SHP77 (cell line): ENCODE data around the gene LCA5L.
"Not testable (repeated sequence)": the region's sequence is repeated elsewhere in the genome, so short reads cannot be mapped to it uniquely, and the experiment has no call there.

Experiments used
- DNase-seq, 2 experiments: peaks; one replicate each; lab custom pipeline; 2025; lab: John Stamatoyannopoulos, UW

The LCA5L gene

DNA sequence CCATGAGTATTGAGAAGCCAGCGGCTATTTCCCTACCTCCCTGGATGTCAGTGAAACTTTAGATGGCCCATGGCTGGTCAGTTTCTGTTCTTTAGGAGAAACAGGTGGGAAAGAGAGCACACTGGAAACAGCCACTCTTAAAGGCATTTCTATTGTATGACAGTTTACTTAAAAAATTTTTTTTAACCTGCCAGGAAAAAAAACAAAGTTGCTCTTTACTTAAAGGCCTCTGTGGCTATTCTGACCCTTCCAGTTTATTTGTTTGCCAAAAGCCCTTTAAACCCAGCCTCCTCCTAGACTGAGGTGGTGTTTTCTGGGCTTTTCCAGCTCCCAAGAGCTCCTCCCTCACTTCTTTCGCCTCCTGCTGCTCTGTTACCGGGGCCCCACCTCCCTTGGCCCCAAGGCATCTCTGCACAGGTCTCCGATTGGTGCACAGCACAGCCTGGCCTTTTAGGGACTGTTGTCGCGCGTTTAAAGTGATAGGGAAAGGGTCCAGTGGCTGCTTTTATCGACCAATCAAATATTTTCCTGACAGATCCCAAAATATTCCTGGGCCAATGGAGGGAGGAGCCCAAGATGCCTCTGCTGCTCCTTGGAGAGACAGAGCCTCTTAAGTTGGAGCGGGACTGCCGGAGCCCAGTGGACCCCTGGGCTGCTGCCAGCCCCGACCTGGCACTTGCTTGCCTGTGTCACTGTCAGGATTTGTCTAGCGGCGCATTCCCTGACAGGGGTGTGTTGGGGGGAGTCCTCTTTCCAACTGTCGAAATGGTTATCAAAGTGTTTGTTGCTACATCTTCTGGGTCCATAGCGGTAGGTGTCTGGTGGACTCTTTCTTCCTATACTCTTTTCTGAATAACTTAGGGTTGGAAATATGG is 6.0 kb upstream of the LCA5L start, which contains the start of gene SH3BGR:
SH3BGR (plus strand) TSS at position 639 of the 875 bp plus-strand sequence; CDS start at position 766, 127 bp downstream.
- no peak for DNase-seq

DNA sequence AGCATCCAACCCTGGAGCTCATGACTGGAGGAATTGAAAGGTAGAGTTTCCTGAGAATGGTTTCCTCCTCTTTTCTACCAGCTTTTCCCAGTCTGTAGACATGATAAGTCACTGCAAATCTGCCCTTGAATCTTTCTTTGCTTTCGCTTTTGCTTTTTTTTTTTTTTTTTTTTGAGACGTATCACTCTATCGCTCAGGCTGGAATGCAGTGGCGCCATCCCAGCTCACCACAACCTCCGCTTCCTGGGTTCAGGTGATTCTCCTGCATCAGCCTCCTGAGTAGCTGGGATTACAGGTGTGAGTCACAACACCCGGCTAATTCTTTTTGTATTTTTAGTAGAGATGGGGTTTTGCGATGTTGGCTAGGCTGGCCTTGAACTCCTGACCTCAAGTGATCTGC is 1.7 kb upstream of the LCA5L start:
- DNase-seq, result no peak

DNA sequence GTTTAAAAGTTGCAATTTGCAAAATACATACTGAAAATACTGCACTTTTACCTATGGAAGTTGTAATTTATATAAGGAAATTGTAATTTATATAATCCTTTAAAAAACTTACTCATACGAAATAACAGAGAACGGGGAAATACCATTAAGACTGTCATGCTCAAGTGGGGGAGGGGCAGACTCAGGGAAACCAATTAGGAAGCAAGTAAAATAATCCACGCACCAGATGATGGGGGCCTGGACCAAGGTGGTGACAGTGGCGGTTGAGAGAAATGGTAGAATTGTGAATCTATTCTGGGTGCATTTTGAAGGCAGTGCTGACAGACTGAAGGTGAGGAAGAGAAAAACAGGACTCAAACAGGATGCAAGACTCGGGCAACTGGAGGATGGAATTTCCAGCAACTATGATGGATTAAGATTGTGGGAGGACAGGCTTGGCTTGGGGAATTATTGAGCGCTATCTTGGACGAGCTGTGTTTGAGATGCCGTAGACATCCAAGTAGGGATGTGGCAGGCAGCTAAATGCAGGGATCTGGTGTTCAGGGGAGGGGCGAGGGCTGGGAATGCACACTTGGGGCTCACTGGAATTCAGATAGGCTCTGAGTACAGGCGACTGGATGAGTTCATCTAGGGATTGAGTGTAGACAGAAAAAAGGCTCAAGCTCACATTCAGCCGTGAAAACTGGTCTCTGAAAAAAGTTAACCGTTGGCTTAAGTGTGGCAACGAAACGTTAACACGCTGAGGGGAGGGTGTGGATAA is 977 bp downstream of the LCA5L start:
- DNase-seq, result peak in 1 of 2 experiments; percentile 11

DNA sequence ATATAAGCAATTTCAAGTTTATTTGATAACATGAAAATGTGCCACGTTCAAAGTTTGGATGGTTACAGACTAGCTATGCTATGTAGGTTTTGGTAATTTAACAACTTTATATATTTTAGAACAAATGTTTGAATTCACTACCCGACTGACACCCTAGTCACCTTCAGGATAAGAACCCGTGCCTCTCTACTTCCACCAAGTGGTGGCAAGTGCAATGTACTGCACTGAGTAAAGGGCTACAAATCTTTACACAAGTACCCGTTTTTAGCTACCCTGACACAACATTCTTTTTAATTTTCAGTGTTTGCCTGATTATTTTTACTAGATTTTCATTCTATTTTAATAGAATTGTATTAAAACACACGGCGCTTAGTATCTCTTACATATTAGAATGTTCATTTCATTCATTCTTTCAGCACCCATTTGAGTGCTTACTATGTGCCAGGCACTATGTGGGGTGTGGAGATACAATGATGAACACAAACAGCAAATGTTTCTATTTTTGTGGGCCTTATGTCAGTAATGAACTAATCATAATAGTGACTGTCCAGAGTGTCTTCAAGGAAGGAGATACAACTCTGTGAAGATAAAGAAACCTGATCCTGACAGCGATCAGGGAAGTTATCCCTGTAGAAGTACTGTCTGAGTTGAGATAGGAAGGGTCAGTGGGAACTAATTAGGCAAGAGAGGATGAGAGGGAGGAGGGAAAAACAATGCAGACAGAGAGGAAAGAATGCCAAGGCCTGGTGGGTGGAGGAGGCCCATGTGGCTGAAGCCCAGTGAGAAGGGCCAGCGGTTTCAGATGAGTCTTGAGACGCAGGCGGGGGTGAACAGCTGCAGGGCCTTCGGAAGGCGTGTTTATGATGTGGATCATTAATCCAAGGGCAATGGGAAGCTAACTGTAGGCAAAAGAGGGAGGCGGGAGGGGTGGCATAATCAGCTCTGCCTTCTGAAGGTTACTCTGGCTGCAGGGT is 3.8 kb downstream of the LCA5L start:
- DNase-seq, result peak; percentile 33 to 58

DNA sequence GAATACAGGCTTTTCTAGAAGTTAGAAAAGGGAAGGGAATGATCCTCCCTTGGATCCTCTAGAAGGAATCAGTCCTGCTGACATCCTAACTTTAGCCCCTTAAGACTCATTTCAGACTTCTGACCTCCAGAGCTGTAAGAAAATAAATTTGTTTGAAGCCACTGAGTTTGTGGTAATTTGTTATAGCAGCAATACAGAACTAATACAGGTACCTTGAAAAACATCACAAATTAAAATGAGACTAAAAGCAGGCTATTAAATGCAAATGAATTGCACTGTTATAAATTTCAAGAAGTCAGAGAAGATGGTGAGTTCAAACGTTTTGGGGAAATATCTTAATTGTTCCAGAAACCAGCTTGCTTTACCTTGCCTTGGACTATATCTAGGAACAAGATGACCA is 6.3 kb downstream of the LCA5L start:
- DNase-seq, result no peak

DNA sequence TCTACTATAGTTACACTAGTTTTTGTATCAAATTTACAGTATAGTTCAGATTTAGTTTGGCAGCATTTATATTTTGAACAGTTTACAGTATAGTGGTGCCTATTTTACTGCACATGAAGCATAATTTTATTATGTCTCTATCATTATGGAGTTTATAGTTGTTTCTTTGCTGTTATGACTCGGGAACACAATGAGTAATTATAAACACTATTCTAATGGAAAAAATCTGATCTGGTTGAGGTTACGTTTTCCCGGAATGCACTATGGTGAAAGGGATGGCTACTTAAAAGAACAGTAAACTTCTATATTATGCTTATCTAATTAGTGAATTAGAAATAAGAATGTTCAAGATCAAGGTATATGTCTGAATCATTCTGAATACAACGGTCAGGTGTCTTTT is 10.6 kb downstream of the LCA5L start:
- no peak for DNase-seq

DNA sequence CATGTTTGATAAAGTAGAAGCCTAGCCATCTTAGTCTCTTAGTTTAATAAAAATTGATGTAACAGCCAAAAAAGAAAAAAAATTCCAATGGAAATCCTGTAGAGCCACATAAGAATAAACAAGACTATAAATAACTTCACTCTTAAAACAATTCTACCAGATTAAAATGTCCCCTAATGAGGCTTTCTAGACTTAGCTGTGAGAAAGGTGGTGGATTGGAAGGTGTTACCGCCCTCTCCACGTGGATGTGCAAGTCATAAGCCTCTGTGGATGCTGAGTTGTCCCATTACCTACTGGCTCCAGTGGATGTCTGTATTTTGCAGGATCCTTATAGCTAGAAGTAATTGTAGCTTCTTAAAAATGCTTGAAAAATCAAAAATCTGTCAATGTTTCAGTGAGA is 14.6 kb downstream of the LCA5L start:
- DNase-seq, result no peak

DNA sequence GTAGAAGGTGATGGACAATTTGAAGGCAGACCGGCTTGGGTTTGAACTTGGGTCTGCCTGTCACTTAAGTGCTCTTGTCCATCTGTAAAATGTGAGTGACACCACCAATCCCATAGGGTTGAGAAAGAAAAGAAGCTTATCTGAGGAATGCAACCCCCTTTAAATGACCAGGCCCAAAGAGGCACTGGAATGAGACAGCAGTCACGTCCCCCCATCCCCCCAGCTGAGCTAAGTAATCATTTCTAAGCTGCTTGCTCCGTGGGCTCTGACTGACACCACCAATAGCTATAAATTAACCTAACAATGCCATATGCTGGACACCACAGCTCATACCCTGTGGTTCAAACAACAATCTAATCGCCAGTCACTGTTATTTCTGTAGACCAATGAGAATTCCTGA is 15.1 kb downstream of the LCA5L start:
- no peak for DNase-seq

DNA sequence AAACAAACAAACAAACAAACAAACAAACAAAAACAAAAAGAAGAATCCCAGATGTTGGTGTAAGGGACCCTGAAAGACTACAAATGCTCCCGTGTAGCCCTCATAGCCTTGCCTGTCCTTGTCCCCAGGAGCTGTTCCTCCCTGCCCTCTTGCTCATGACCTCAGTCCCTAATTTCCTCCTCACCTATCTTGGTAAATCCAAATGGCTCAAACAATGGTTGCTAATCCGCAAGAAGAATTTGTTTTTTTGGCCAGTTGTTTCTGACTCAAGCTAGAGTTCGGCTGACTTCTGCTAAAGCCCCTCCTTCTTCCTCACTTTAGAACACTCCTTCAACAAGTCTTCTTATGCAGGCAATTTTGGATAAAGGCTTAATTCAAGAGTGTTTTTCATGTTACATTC is 15.6 kb downstream of the LCA5L start:
- no peak for DNase-seq

DNA sequence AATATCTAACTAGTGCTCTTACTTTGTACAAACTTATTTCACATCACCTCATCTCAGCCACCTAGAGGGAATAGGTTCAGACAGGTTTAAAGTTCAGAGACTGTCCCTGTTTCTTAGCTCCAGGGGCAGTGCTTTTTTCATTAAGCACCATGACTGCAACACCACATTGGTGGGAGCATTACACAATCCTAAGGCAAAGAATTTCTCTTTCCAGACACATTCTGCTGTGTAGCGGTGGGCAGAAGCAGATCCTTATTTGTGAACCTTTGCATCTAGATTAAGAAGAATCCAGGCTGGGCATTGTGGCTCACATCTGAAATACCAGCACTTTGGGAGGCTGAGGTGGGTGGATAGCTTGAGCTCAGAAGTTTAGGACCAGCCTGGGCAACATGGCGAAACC is 16.1 kb downstream of the LCA5L start:
- DNase-seq, result no peak

DNA sequence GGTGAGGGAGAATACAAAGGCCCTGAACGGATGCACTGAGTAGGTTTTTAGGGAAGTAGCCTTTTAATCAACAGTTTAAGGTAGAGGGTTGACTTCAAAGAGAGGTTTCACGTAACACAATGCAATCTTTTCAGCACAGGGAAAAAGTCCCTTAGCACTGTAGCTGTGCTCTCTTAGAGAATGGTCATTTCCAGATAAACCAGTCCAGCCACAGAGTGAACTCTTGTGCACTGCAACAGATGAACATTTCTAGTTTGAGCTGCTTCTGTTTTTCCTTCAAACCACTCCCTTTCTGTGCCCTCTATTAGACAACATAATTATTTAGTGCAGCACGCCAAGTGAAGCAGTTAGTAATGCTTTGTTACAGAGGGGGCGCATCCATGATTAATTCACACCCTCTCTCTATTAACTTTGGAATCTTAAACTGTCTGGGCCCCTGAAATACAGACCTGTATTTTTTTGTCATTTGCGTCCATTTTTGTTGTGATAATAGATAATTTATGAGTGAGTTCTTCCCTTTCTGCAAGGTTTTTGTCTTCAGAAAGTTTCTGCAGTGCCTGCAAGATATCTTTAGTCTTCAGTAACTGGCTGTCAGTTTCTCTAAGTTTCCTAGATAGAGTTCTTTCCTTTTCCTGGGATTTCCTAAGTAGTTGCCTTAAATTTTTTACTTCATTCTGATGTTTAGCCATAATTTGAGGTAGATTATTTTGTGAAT is 22.9 kb downstream of the LCA5L start:
- DNase-seq, result no peak

DNA sequence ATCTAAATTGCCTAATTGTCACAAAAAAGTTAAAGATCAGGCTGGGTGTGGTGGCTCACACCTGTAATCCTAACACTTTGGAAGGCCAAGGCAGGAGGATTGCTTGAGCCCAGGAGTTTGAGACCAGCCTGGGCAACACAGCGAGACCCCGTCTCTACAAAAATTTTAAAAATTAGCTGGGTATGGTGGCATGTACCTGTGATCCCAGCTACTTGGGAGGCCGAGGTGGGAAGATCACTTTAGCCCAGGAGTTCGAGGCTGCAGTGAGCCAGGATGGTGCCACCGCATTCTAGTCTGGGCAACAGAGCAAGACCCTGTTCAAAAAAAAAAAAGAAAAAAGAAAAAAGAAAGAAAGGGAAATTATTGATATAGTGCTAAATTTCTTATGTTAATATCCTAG is 26.4 kb downstream of the LCA5L start:
- DNase-seq, result not testable (repeated sequence)

DNA sequence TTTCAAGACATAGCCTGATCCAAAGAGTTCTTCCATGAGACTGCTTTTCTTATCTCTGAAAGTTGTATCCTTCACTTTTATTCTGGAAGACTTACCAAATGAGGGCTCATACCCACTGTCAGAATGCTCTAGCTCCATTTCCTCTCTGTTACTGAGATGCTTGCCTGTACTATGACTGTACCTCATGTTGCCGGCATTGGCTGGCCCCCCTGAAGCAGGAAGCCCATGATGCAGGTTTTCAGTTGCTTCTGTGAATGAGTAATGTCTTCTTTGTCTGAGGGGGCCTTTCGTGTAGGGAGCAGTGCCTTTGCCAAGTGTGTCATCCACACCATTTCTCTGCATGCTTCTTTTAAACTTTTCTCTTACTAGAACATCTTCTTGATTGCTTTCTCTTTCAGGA is 39.5 kb downstream of the LCA5L start:
- no peak for DNase-seq

DNA sequence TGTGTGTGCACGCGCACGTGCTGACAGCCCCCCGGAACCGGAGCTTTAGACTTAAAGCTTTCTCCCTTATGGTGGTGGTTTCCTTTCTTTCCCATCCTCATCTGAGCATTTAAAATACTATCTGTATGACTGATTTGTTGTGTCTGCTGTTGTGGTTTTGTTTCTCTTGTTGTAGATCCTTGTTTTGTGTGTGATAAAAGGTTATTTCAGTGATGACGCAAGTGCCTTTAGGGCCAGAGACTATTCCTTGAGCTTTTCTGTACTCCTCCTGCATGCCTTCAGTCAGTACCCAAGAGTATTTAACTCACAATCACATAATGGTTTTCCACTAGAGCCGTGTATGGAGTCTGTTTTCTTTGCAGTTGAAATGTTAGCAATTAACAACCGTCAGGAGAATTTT is 45.4 kb downstream of the LCA5L start:
- DNase-seq, result no peak

DNA sequence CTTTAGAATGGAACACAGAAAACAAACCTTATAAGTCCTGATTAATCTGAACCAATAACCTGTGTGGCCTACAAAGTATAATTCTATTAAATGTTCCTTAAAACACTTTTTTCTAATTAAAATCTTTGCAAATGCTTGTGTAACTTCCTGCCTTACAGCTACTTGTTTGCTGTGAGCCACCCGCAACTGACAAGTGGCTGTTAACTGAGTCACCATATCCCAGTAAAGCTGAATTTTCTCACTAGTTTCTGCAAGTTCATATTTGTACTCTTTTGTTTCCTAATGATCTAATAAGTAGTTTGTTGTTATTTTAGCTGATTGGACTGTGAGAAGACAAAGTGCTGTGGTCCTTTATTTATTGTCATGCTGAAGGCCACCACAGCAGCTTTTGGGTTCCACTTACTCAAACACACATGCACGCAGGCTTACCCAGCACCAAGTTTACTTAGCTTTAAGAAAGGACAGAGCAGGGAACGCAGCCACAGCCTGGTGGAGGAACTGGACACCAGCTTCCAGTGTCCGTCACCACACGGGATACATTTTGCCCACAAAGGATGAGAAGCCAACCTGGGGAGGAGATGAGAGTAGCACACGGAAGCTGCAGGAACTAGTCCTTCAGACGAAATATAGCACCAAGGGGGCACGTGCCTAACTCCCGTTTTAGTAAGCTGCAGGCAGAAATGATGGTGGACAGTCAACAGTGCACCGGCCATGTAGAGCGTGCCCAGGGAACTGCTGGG is 47.8 kb downstream of the LCA5L start:
- no peak for DNase-seq

DNA sequence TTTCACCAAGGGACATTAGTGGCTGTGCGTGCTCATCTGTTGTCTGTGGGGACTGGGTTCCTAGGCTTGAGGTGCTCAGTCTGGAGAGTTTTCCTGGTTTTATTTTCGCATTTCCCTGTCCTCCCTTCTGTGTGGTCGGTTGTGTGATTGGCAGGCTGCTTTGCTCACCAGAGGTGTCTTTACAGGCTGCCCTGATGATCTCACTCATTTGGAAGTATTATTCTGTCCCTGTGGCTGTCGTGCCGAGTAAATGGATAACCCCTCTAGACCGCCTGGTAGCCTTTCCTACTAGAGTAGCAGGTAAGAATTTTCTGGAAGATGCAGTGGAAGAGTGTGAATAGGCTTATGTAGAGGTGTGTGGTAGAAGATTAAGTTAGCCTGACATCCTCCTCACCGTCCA is 52.6 kb downstream of the LCA5L start:
- no peak for DNase-seq

DNA sequence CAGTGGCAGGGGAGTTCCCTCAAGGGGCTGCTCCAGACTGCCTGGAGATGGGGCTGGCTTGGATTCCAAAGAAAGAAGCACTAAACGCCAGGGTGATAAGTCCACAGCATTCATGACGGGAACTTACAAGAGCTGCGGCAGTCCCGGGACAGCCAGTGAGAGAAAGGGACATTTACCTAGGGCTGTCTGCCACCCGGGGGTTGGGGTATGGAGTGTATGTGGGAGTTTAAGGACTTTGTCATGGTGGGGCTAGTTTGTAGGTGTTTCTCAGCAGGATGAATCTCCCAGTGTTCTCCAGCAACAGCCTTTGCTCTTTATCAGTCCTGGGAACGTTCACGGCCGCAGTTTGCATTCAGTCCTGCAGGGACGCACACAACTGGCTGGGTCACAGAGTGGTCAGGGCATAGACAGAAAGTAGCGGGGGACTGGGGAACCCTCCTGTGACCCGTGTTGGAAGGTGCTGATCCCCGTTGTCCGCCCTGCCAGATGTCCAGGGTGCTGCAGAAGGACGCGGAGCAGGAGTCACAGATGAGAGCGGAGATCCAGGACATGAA is 55.3 kb downstream of the LCA5L start:
- DNase-seq, result no peak

DNA sequence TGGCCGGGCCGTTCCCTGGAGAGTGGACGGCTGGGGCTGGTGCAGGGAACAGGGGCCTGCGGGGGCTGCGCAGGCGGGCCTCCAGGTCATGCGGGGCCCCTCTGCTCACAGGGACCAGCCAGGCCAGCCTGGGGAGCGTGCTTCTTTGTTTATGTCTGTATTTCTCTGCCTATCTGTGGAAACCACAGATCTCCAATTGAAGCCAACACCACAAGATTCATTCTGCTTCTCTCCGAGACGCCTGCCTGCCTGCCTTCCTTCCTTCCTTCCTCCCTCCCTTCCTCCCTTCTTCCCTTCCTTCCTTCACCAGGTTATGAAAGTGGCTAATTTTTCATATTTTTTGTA is 56.8 kb downstream of the LCA5L start:
- no peak for DNase-seq

DNA sequence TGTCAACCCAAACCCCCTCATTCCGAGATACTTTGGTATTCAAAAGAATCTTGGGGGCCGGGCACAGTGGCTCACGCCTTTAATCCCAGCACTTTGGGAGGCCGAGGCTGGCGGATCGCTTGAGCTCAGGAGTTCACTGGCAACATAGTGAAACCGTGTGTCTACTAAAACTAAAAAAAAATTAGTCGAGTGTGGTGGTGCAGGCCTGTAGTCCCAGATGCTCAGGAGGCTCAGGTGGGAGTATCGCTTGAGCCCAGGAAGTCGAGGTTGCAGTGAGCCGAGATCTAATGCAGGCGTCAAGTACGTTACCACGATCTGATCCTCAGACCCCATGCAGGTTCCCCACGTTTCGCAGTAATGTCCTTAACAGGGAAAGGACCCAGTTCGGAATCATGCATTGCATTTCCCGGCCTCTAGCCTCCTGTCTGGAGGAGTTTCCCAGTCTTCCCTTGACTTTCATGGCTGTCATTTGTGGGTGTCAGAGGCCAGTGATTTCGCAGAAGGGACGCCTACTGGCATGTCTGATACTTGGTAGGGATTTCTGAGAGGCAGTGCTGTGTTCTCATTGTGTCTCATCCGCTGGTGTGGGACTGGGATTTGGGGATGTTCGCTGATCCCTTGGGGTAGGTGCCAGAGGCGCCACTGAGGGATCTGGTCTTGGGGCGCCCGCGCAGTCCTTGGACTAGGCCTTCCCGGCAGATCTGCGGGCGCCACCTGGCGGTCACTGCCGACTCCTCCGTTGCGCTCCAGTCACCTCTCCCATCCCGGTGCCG is 57.4 kb downstream of the LCA5L start:
- DNase-seq, result peak; percentile 55 to 82
